Activated CD4-positive, alpha-beta T cell treated with anti-CD3 and anti-CD28 coated beads, Interleukin-2, amount 10 ng/mL, durations not matched to agents 7 days and 5 days (primary cell): ENCODE results near the gene DOLK. TPM values are rescaled to one million over a fixed set of nuclear protein-coding genes. Genes with fewer than 3 reads are reported as not detected.
"Not testable (repeated sequence)": the region's sequence is repeated elsewhere in the genome, so short reads cannot be mapped to it uniquely, and the experiment has no call there.

Source experiments
- CTCF ChIA-PET: fragments of 350-600 bp; sonication (Branson Sonifier 250); formaldehyde crosslinking; loops from one replicate; lab custom pipeline; 2021; ENCODE audit warnings: antibody characterized with exemption; lab: Charles Lee
- POLR2A ChIA-PET: fragments of 350-600 bp; sonication (Branson Sonifier 250); formaldehyde crosslinking; loops from one replicate; lab custom pipeline; 2021; ENCODE audit warnings: antibody characterized with exemption; lab: Charles Lee
- DNase-seq: peaks from one replicate; pipeline ENCODE4 v3.0.0-alpha.2; 2020
- H3K27ac Mint-ChIP-seq: one replicate; pipeline ENCODE4 v1.8.0; 2021; ENCODE audit warnings: mild to moderate bottlenecking, moderate library complexity, mixed read lengths
- H3K27me3 Mint-ChIP-seq: one replicate; pipeline ENCODE4 v1.8.0; 2021; ENCODE audit warnings: mixed read lengths
- H3K36me3 Mint-ChIP-seq: one replicate; pipeline ENCODE4 v1.8.0; 2021; ENCODE audit warnings: low read depth, mixed read lengths
- H3K4me1 Mint-ChIP-seq: one replicate; pipeline ENCODE4 v1.8.0; 2021; ENCODE audit warnings: mixed read lengths
- H3K4me3 Mint-ChIP-seq: one replicate; pipeline ENCODE4 v1.8.0; 2021; ENCODE audit warnings: mild to moderate bottlenecking, moderate library complexity, mixed read lengths
- H3K9me3 Mint-ChIP-seq: one replicate; pipeline ENCODE4 v1.8.0; 2021; ENCODE audit warnings: mixed read lengths
- total RNA-seq, 2 experiments: library from RNA; stranded (reverse); gene quantifications; one replicate each; pipeline ENCODE4 v1.2.3, GENCODE V29; 2021

DOLK gene
- total RNA-seq = 1 to 10 TPM; 8.4 to 9.2 TPM

DNA sequence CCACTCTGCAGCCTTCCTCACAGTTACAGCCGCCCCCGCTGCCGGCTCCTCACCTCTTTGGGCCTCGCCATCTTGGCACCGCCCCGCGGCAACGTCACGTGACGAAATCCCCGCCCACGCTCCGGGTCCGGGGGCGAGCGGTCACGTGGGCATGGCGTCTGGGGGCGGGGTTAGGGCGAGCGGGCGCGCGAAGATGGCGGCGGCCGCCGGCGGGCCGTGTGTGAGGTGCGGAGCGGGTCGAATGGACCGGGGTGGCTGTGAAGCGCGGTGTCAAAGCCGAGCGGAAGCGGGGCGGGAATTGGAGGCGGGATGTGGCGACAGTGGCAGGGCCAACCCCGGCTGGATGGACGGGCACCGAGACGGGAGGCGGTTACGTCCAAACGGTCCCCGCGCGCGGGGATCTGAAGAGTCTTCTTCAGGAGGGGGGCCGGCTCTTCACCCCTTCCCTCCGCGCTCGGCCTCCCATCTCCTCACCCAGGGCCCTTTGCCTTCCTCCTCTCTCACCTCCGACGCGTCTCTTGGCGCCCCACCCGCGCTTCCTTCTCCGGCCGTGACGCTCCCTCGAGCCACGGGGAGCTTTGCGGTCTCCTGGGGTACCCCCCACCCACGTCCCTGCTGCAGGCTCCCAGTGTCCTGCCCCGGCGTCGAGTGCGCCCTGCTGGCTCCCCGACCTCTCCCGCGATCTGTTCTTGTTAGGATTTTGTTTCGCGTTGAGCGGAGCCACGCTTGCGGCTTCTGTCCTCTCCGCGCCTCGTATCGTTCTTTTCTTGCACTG lies at the start of gene DOLK, which contains the start of gene NUP188:
TSS of gene DOLK (minus strand) at position 77 of the 775 bp plus-strand sequence. CDS start 300 bp downstream, outside the sequence.
TSS of gene NUP188 (plus strand) at position 173 of the 775 bp plus-strand sequence. CDS start at position 194, 21 bp downstream.
- CTCF ChIA-PET = interaction anchor here (0.6 to 1.0 kb wide), 4 partner anchors 17 to 842 kb away, joined by 3 read pairs; partner anchors contain the start of gene ENDOG
- DNase-seq = peak; percentile 98
- no peaks in the 10 kb centered on the region for H3K9me3 Mint-ChIP-seq
- POLR2A ChIA-PET = no interaction called here
- peak within 1 kb of the TSS; percentile 95 for H3K4me3 Mint-ChIP-seq
- H3K36me3 Mint-ChIP-seq = peaks cover 12% of the 10 kb centered on the region
- no peaks in the 10 kb centered on the region for H3K27me3 Mint-ChIP-seq
- peak within 1 kb of the TSS; percentile 96 for H3K27ac Mint-ChIP-seq
- peaks cover 29% of the 10 kb centered on the region for H3K4me1 Mint-ChIP-seq

DNA sequence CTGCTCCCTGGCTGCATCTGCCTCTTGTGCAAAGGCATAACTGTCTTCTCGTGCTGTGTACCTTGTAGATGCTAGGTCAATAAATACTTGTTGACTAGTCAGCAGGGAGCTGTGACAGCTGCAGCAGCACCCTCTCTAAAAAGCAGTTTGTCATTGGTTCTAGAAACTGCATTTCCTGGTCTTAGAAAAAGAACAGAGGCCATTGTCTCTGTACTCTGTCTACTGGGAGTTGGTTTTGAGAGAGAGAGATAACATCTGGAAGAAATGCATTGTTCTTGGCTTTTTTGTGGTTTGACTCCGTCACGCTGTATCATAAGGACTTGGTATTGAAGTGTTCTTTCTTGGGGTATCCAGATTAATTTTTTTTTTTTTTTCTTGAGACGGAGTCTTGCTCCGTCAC lies 48.4 kb upstream of the DOLK start:
- no peak for DNase-seq
- no peak overlapping the region for H3K4me3 Mint-ChIP-seq
- ChIA-PET POLR2A (no interaction called here), CTCF (interaction anchor here (1.5 kb wide), 1 partner anchor 10 kb away, joined by 6 read pairs; no protein-coding TSS in a partner anchor)
- peaks cover 64% of the 10 kb centered on the region for H3K36me3 Mint-ChIP-seq
- H3K27ac Mint-ChIP-seq = peak overlapping the region; percentile 33
- H3K4me1 Mint-ChIP-seq = peaks cover 29% of the 10 kb centered on the region
- H3K27me3 Mint-ChIP-seq = no peaks in the 10 kb centered on the region
- no peaks in the 10 kb centered on the region for H3K9me3 Mint-ChIP-seq

DNA sequence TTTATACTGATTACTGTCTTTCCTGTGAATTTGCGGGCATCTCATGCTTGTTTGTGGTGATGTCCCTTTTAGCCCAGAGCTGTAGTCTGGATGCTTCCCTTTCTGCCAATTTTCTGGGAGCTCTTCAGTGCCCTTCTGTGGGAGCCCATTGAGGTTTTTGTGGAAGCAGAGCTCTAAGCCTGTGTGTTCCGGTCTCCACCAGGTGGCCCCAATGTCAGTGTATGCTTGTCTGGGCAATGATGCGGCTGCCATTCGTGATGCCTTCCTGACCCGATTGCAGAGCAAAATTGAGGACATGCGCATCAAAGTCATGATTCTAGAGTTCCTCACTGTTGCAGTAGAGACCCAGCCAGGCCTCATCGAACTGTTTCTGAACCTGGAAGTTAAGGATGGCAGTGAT lies 45.6 kb upstream of the DOLK start:
- peaks cover 58% of the 10 kb centered on the region for H3K36me3 Mint-ChIP-seq
- peaks cover 19% of the 10 kb centered on the region for H3K4me1 Mint-ChIP-seq
- H3K9me3 Mint-ChIP-seq = no peaks in the 10 kb centered on the region
- no peak overlapping the region for H3K4me3 Mint-ChIP-seq
- H3K27me3 Mint-ChIP-seq = no peaks in the 10 kb centered on the region
- POLR2A ChIA-PET = no interaction called here
- no peak overlapping the region for H3K27ac Mint-ChIP-seq
- CTCF ChIA-PET = interaction anchor here (0.5 kb wide), 2 partner anchors 29 to 462 kb away, joined by 3 read pairs; no protein-coding TSS in a partner anchor
- no peak for DNase-seq

DNA sequence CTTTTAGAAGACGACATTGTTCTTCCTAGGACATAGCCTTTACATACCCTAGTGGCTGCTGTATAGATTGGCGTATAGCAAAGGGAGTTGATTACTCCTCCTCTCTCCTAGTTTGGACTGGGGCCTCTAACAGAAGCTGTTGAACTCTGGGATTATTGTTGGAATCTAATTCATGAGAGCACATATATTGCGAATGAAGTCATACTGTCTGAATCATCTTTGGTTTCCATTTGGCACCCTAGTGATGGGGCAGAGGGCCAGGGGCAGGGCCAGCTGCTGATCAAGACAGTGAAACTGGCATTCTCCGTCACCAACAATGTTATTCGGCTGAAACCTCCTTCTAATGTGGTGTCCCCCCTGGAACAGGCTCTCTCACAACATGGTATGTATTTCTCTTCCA lies 40.4 kb upstream of the DOLK start:
- peaks cover 52% of the 10 kb centered on the region for H3K36me3 Mint-ChIP-seq
- no peaks in the 10 kb centered on the region for H3K27me3 Mint-ChIP-seq
- no peak overlapping the region for H3K27ac Mint-ChIP-seq
- ChIA-PET CTCF (interaction anchor here (1.0 to 2.8 kb wide), 2 partner anchors 20 to 40 kb away, joined by 3 to 7 read pairs; partner anchors contain the start of gene SH3GLB2), POLR2A (no interaction called here)
- no peak for DNase-seq
- H3K4me1 Mint-ChIP-seq = peaks cover 2% of the 10 kb centered on the region
- no peaks in the 10 kb centered on the region for H3K9me3 Mint-ChIP-seq
- H3K4me3 Mint-ChIP-seq = no peak overlapping the region

DNA sequence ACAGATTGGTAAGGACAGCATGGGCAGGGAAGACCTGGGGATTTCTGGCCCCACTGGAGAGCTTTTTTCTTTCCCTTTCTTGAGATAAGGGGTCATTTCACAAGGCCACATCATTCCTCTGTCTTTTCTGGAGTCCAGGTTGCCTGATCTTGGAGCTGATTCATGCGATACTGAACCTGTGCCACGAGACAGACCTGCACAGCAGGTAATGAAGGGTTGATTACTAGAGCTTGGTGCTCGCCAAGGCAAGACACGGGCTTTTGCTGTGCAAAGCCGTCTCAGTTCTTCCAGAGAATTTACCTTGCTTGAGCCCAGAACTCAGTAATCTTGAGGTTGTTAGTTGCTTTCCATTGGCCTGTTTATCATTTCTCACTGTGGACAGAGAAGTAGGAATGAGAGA lies 39.3 kb upstream of the DOLK start:
- ChIA-PET POLR2A (no interaction called here), CTCF (interaction anchor here (0.5 to 2.8 kb wide), 2 partner anchors 41 to 681 kb away, joined by 4 to 7 read pairs; partner anchors contain the start of gene SH3GLB2)
- peaks cover 55% of the 10 kb centered on the region for H3K36me3 Mint-ChIP-seq
- no peak for DNase-seq
- no peaks in the 10 kb centered on the region for H3K9me3 Mint-ChIP-seq
- no peak overlapping the region for H3K27ac Mint-ChIP-seq
- H3K4me3 Mint-ChIP-seq = no peak overlapping the region
- H3K27me3 Mint-ChIP-seq = no peaks in the 10 kb centered on the region
- no peaks in the 10 kb centered on the region for H3K4me1 Mint-ChIP-seq

DNA sequence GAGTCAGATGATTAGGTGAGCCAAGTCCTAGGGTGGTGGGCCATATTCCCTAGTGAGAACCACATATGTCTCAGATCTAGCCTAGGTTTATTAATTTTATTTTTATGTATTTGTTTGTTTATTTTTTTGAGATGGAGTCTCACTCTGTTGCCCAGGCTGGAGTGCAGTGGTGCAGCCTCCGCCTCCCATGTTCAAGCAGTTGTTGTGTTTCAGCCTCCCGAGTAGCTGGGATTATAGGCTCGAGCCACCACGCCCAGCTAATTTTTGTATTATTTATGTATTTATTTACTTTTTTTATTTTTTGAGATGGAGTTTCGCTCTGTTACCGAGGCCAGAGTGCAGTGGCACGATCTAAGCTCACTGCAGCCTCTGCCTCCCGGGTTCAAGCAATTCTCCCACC lies 36.1 kb upstream of the DOLK start:
- no peaks in the 10 kb centered on the region for H3K9me3 Mint-ChIP-seq
- H3K36me3 Mint-ChIP-seq = peaks cover 72% of the 10 kb centered on the region
- POLR2A ChIA-PET = no interaction called here
- no peaks in the 10 kb centered on the region for H3K4me1 Mint-ChIP-seq
- H3K27ac Mint-ChIP-seq = no peak overlapping the region
- H3K4me3 Mint-ChIP-seq = no peak overlapping the region
- H3K27me3 Mint-ChIP-seq = no peaks in the 10 kb centered on the region
- DNase-seq = no peak
- CTCF ChIA-PET = interaction anchor here (1.4 kb wide), 1 partner anchor 9 kb away, joined by 4 read pairs; no protein-coding TSS in a partner anchor

DNA sequence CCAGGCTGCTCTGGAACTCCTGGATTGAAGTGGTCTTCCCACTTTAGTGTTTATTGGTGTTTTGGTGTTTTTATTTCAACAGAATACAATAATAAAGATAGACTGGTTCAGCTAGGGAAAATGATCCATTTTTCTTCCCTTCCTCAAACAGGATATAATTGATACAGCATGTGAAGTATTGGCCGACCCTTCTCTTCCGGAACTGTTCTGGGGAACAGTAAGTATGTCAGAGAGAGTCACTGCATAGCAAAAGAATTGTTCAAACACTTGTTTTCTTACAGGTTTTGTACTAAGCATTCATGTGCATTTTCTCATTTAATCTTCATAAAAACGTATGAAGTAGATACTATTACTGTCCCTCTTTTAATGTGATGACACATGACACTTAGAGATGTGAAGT lies 31.7 kb upstream of the DOLK start:
- H3K36me3 Mint-ChIP-seq = peaks cover 62% of the 10 kb centered on the region
- no peaks in the 10 kb centered on the region for H3K27me3 Mint-ChIP-seq
- ChIA-PET POLR2A (no interaction called here), CTCF (no interaction called here)
- H3K4me1 Mint-ChIP-seq = no peaks in the 10 kb centered on the region
- no peak overlapping the region for H3K27ac Mint-ChIP-seq
- H3K9me3 Mint-ChIP-seq = no peaks in the 10 kb centered on the region
- DNase-seq = no peak
- H3K4me3 Mint-ChIP-seq = no peak overlapping the region

DNA sequence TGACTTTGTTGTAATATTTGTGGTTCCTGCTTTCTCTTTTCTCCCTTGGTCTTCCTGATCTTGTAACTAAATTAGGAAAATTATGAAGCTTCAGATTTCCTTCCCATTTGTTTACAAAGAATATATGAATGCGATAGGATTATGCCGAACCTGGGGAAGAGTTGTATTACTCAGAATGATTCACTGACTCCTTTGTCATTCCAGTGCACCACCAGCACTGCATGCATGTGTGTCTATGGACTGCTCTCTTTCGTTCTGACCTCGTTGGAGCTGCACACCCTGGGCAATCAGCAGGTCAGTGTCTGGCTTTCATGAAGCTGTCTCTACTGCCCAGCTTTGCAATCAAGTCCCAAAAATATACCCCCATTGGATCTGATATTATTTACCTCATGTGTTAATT lies 25.6 kb upstream of the DOLK start:
- Mint-ChIP-seq H3K27me3 (no peaks in the 10 kb centered on the region), H3K36me3 (peaks cover 55% of the 10 kb centered on the region), H3K4me1 (no peaks in the 10 kb centered on the region), H3K4me3 (no peak overlapping the region), H3K27ac (no peak overlapping the region), H3K9me3 (no peaks in the 10 kb centered on the region)
- ChIA-PET POLR2A (no interaction called here), CTCF (interaction anchor here (1.1 to 1.5 kb wide), 2 partner anchors 15 to 17 kb away, joined by 3 read pairs; no protein-coding TSS in a partner anchor)
- DNase-seq = no peak

DNA sequence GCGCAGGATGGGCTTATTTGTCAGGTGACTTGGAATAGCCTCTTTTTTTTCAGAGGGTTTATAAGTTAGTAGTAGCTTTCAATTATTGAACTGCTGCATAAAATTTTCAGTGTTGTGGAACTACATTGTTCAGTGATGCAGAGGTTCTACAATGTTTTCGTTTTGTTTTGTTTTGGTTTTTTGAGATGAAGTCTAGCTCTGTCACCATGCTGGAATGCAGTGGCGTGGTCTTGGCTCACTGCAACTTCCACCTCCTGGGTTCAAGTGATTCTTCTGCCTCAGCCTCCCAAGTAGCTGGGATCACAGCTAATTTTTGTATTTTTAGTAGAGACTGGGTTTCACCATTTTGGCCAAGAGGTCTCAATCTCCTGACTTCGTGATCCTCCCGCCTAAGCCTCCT lies 22.1 kb upstream of the DOLK start:
- Mint-ChIP-seq H3K27me3 (no peaks in the 10 kb centered on the region), H3K36me3 (peaks cover 48% of the 10 kb centered on the region), H3K27ac (no peak overlapping the region), H3K4me1 (no peaks in the 10 kb centered on the region), H3K4me3 (no peak overlapping the region), H3K9me3 (no peaks in the 10 kb centered on the region)
- ChIA-PET CTCF (no interaction called here), POLR2A (no interaction called here)
- no peak for DNase-seq

DNA sequence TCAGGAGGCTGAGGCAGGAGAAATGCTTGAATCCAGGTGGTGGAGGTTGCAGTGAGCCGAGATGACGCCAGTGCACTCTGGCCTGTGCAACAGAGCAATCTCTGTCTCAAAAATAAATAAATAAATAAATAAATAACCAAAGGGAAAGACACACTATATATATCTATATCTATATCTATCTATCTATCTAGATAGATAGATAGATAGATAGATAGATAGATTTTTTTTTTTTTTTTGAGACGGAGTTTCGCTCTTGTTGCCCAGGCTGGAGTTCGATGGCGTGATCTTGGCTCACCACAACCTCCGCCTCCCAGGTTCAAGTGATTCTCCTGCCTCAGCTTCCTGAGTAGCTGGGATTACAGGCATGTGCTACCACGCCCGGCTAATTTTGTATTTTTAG lies 14.0 kb upstream of the DOLK start:
- DNase-seq, POLR2A ChIA-PET, H3K4me1 Mint-ChIP-seq, H3K27ac Mint-ChIP-seq, H3K9me3 Mint-ChIP-seq, H3K27me3 Mint-ChIP-seq, H3K4me3 Mint-ChIP-seq: not testable (repeated sequence)
- H3K36me3 Mint-ChIP-seq = peaks cover 31% of the 10 kb centered on the region
- CTCF ChIA-PET = interaction anchor here (0.6 kb wide), 1 partner anchor 21 kb away, joined by 6 read pairs; no protein-coding TSS in a partner anchor

DNA sequence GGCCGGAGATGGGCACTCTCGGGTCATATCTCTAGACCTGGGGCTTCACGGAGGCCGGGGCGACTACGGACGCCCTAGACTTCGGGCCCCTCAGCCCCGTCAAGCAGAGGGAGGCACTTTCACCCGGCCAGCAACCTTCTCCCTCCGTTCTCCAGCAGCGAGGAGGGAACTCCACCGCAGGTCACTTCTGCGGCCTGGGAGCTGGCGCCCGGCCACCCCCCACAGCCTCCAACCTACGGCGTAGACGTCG lies 201 bp downstream of the DOLK start:
- no peaks in the 10 kb centered on the region for H3K9me3 Mint-ChIP-seq

DNA sequence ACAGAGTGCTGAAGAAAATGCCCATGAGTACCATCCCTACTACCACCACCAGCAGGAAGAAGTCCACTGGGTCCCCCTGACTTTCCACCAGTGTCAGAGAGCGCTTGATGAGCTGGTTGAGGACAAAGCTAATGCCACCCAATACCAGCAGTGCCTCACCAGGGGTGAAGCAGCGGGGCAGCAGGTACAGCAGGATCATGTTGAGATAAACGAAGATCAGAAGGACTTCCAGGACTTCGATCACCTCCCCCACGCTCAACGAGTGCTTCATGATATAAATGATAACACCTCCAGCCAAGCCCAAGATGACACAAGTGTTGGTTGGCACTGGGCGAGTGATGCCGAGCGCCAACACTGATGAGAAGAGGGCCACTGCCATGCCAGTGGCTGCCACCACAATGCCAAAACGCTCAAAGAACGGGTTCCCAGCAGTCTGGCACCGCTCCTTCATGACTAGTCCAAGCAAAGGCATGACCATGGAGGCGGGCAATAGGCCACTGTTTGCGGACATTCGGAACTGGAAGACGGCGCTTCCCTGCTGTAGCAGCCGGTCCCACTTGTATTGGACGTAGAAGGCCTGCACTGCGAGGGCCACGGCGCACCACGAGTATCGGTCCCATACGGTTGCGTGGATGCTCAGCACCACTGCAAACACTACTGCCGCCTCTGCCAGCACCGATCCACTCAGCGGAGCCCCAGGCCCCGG lies 679 bp downstream of the DOLK start:
- ChIA-PET POLR2A (no interaction called here), CTCF (no interaction called here)
- Mint-ChIP-seq H3K4me3 (peak overlapping the region; percentile 95), H3K36me3 (peaks cover 8% of the 10 kb centered on the region), H3K4me1 (peaks cover 29% of the 10 kb centered on the region), H3K27me3 (no peaks in the 10 kb centered on the region), H3K27ac (peak overlapping the region; percentile 96), H3K9me3 (no peaks in the 10 kb centered on the region)
- DNase-seq = no peak

More for the DNA sequence above, 201 bp downstream of the DOLK start:
- Mint-ChIP-seq H3K27me3 (no peaks in the 10 kb centered on the region), H3K4me1 (peaks cover 29% of the 10 kb centered on the region), H3K36me3 (peaks cover 8% of the 10 kb centered on the region), H3K27ac (peak overlapping the region; percentile 96), H3K4me3 (peak overlapping the region; percentile 95)
- no peak for DNase-seq
- ChIA-PET CTCF (no interaction called here), POLR2A (no interaction called here)
